Progenitor cell of endocrine pancreas (in vitro differentiated cells): ENCODE data around the gene CELSR3. TPM values are rescaled to one million over a fixed set of nuclear protein-coding genes. Genes with fewer than 3 reads are reported as not detected.

Source experiments
- DNase-seq: peaks from one replicate; pipeline ENCODE4 v3.0.0; 2021; ENCODE audit warnings: low spot score; ENCODE audit not compliant: unreplicated experiment
- H3K27ac Mint-ChIP-seq: 2 replicates; pipeline ENCODE4 v1.8.0; 2021; ENCODE audit warnings: mild to moderate bottlenecking, moderate library complexity, mixed read lengths
- H3K27me3 Mint-ChIP-seq: 2 replicates; pipeline ENCODE4 v1.8.0; 2021; ENCODE audit warnings: mixed read lengths
- H3K36me3 Mint-ChIP-seq: 2 replicates; pipeline ENCODE4 v1.8.0; 2022; ENCODE audit warnings: mixed read lengths; ENCODE audit not compliant: insufficient read depth
- H3K4me1 Mint-ChIP-seq: 2 replicates; pipeline ENCODE4 v1.8.0; 2021; ENCODE audit warnings: low read depth, mixed read lengths
- H3K4me3 Mint-ChIP-seq: 2 replicates; pipeline ENCODE4 v1.8.0; 2021; ENCODE audit warnings: low read depth, mild to moderate bottlenecking, moderate library complexity, mixed read lengths
- H3K9me3 Mint-ChIP-seq: 2 replicates; pipeline ENCODE4 v1.8.0; 2021; ENCODE audit warnings: low read depth, mixed read lengths
- total RNA-seq: library from RNA; stranded (reverse); gene quantifications from 2 replicates; pipeline ENCODE4 v1.2.1, GENCODE V29; 2021
- TF ChIP-seq, protein P1 (sequence below): fragments of 200-600 bp; sonication (generic); IDR thresholded peaks from one replicate; pipeline ENCODE4 v1.5.0; 2021; ENCODE audit warnings: antibody characterized with exemption, mild to moderate bottlenecking; ENCODE audit not compliant: unreplicated experiment

CELSR3 gene
- total RNA-seq, 1 donor from 2014 or later, result 14.9 TPM

GRCh38 chr3:48600711-48601621, 61.7 kb downstream of the CELSR3 start:
- Mint-ChIP-seq H3K4me1 (no peaks in the 10 kb centered on the region), H3K27ac (no peak overlapping the region), H3K9me3 (no peaks in the 10 kb centered on the region), H3K36me3 (peaks cover 14% of the 10 kb centered on the region), H3K4me3 (no peak overlapping the region), H3K27me3 (peaks cover 3% of the 10 kb centered on the region)
- no peak for DNase-seq
- TF ChIP-seq, protein P1, sequence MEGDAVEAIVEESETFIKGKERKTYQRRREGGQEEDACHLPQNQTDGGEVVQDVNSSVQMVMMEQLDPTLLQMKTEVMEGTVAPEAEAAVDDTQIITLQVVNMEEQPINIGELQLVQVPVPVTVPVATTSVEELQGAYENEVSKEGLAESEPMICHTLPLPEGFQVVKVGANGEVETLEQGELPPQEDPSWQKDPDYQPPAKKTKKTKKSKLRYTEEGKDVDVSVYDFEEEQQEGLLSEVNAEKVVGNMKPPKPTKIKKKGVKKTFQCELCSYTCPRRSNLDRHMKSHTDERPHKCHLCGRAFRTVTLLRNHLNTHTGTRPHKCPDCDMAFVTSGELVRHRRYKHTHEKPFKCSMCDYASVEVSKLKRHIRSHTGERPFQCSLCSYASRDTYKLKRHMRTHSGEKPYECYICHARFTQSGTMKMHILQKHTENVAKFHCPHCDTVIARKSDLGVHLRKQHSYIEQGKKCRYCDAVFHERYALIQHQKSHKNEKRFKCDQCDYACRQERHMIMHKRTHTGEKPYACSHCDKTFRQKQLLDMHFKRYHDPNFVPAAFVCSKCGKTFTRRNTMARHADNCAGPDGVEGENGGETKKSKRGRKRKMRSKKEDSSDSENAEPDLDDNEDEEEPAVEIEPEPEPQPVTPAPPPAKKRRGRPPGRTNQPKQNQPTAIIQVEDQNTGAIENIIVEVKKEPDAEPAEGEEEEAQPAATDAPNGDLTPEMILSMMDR, result no peak

DNA sequence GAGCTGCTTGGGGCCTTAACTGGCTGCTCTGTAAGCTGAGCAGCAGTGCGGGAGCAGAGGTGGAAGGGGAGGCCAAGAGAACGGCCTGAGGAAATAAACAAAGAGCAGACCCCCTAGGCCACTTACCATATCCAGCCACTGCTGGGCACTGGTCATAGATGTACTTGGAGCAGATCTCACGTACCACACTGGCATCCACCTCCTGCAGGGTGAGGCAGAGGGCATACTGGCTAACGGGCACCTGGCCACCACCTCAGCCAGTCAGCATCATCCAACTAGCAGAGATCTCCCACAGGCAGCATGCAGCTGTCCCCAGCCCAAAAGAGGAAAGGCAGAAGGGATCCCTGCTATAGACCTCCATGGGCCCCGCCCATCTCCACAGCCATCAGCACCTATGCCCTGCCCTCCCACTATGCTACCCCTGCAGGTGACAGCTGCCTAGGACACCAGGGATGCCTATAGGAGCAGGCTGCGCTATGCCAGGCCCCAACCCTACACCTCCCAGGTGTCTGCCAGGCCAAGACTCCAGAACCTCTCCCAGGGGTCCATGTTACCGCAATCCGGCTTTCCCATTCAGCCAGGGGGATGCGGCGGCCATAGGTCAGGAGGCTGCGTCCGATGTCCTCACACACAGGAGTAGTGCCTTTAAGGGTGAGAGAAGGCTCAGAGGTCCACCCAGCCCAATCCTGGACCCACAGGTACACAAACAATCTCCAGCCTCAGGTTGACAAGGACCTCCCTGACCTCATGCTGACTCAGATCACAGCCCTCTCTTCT, 63.0 kb downstream of the CELSR3 start:
- H3K27me3 Mint-ChIP-seq, result peaks cover 6% of the 10 kb centered on the region
- no peak overlapping the region for H3K27ac Mint-ChIP-seq
- H3K9me3 Mint-ChIP-seq, result no peaks in the 10 kb centered on the region
- TF ChIP-seq, protein P1, result no peak
- no peak overlapping the region for H3K4me3 Mint-ChIP-seq
- H3K36me3 Mint-ChIP-seq, result peaks cover 11% of the 10 kb centered on the region
- no peak for DNase-seq
- no peaks in the 10 kb centered on the region for H3K4me1 Mint-ChIP-seq

- TF ChIP-seq, protein P1, result no peak
- peaks cover 11% of the 10 kb centered on the region for H3K27me3 Mint-ChIP-seq
- no peaks in the 10 kb centered on the region for H3K4me1 Mint-ChIP-seq
- H3K9me3 Mint-ChIP-seq, result no peaks in the 10 kb centered on the region
- H3K36me3 Mint-ChIP-seq, result peaks cover 11% of the 10 kb centered on the region
- H3K27ac Mint-ChIP-seq, result no peak overlapping the region
- no peak overlapping the region for H3K4me3 Mint-ChIP-seq
- no peak for DNase-seq
Measured at GRCh38 chr3:48599077-48599501, 63.6 kb downstream of the CELSR3 start.

- Mint-ChIP-seq H3K4me1 (no peaks in the 10 kb centered on the region), H3K4me3 (no peak overlapping the region), H3K36me3 (peaks cover 11% of the 10 kb centered on the region), H3K27me3 (peaks cover 11% of the 10 kb centered on the region), H3K9me3 (no peaks in the 10 kb centered on the region), H3K27ac (no peak overlapping the region)
- DNase-seq, result no peak
- TF ChIP-seq, protein P1, result no peak
Measured at GRCh38 chr3:48598323-48599076, 64.2 kb downstream of the CELSR3 start.

DNA sequence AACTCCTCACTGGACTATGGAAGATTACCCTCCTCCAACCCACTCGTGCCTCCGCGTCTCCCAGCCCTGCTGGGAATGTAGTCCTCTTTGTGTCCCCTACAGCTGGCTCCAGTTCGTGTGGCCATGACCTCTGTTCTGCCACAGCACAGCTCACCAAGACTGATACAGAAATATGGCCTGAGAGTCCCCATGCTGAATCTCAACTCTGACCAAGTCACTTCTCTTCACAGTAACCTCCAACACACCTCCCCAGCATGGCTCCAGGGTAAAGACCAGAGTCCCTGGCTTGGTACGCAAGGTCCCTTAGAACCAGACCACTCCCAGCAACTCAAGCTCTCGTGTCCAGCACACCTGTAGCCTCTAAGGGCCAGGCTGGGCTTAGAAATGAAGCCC, 65.3 kb downstream of the CELSR3 start:
- no peak for DNase-seq
- Mint-ChIP-seq H3K4me1 (no peaks in the 10 kb centered on the region), H3K9me3 (no peaks in the 10 kb centered on the region), H3K4me3 (no peak overlapping the region), H3K27ac (peak overlapping the region; percentile 15), H3K27me3 (peaks cover 11% of the 10 kb centered on the region), H3K36me3 (peaks cover 6% of the 10 kb centered on the region)
- TF ChIP-seq, protein P1, result no peak
